Measurements from ENCODE around the gene NCK2.

DNA sequence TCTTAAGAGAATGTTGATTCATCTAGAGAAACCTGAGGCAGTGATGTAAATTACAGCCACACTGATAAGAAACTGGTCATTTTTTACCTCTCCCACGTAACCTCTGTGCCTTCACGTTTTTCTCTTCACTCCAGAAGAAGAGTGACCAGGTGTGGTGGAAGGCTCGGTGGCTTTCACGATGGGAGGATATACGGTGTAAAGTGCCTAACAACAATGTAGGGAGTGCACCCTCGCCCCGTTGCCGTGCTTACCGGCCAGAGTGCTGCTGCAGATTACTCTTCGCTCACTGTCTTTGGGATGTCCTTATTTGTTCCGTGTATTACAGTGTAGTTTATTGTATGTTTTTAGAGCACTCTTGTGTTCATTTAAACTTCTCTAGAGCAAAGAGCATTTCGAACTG lies 46.5 kb downstream of the NCK2 start:
- TF ChIP-seq, protein P1, sequence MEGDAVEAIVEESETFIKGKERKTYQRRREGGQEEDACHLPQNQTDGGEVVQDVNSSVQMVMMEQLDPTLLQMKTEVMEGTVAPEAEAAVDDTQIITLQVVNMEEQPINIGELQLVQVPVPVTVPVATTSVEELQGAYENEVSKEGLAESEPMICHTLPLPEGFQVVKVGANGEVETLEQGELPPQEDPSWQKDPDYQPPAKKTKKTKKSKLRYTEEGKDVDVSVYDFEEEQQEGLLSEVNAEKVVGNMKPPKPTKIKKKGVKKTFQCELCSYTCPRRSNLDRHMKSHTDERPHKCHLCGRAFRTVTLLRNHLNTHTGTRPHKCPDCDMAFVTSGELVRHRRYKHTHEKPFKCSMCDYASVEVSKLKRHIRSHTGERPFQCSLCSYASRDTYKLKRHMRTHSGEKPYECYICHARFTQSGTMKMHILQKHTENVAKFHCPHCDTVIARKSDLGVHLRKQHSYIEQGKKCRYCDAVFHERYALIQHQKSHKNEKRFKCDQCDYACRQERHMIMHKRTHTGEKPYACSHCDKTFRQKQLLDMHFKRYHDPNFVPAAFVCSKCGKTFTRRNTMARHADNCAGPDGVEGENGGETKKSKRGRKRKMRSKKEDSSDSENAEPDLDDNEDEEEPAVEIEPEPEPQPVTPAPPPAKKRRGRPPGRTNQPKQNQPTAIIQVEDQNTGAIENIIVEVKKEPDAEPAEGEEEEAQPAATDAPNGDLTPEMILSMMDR (IDR thresholded peaks at IDR 0.05 in 2 of 3, conservative IDR thresholded peaks at IDR 0.05 in 1 of 3; ENCODE audit: borderline replicate concordance in 1 of 3, insufficient read depth in 1 of 3, low read depth in 2 of 3, low read length in 2 of 3), result no peak
- TF ChIP-seq POLR2AphosphoS5 (IDR thresholded peaks at IDR 0.05; ENCODE audit: low read depth, low read length) (no peak), RAD21 (IDR thresholded peaks at IDR 0.05; ENCODE audit: low read depth) (no peak), CEBPB (IDR thresholded peaks at IDR 0.05; ENCODE audit: low read depth) (no peak), CBX3 (IDR thresholded peaks at IDR 0.05; ENCODE audit: low read depth) (no peak), EZH2 (IDR thresholded peaks at IDR 0.05) (no peak), POLR2A (IDR thresholded peaks at IDR 0.05; ENCODE audit: borderline replicate concordance, extremely low read depth, insufficient read depth, insufficient read length) (no peak)
